ENCODE data around the gene SSX2IP.

The SSX2IP gene

GRCh38 chr1:84708031-84708430, 17.8 kb upstream of the SSX2IP start:
- no peak for DNase-seq

- no peak for DNase-seq
Observed at GRCh38 chr1:84705513-84705912, 15.3 kb upstream of the SSX2IP start.

- no peak for DNase-seq
Observed at GRCh38 chr1:84704872-84705417, 14.7 kb upstream of the SSX2IP start.

GRCh38 chr1:84703431-84703830, 13.2 kb upstream of the SSX2IP start:
- no peak for DNase-seq

- no peak for DNase-seq
Observed at GRCh38 chr1:84702143-84702542, 11.9 kb upstream of the SSX2IP start.

- DNase-seq: no peak
Observed at GRCh38 chr1:84701376-84701775, 11.1 kb upstream of the SSX2IP start.

GRCh38 chr1:84700070-84700469, 9.8 kb upstream of the SSX2IP start:
- DNase-seq: no peak

- no peak for DNase-seq
Observed at GRCh38 chr1:84698151-84699110, 8.2 kb upstream of the SSX2IP start.

GRCh38 chr1:84693785-84694184, 3.5 kb upstream of the SSX2IP start:
- no peak for DNase-seq

GRCh38 chr1:84693005-84693404, 2.7 kb upstream of the SSX2IP start:
- DNase-seq: no peak

- no peak for DNase-seq
Observed at GRCh38 chr1:84692391-84692790, 2.1 kb upstream of the SSX2IP start.

GRCh38 chr1:84691122-84691783, 992 bp upstream of the SSX2IP start:
- no peak for DNase-seq

- DNase-seq: peak; percentile 41
Observed at GRCh38 chr1:84689514-84690396, 506 bp downstream of the SSX2IP start.

- DNase-seq: no peak
Observed at GRCh38 chr1:84688463-84689061, 1.7 kb downstream of the SSX2IP start.

GRCh38 chr1:84687714-84688462, 2.4 kb downstream of the SSX2IP start:
- no peak for DNase-seq

GRCh38 chr1:84686223-84686622, 4.0 kb downstream of the SSX2IP start:
- DNase-seq: no peak

- no peak for DNase-seq
Observed at GRCh38 chr1:84683508-84683907, 6.8 kb downstream of the SSX2IP start.

- no peak for DNase-seq
Observed at GRCh38 chr1:84682047-84682446, 8.2 kb downstream of the SSX2IP start.

GRCh38 chr1:84677415-84678099, 12.7 kb downstream of the SSX2IP start:
- no peak for DNase-seq

GRCh38 chr1:84675631-84676030, 14.6 kb downstream of the SSX2IP start:
- DNase-seq: no peak

- no peak for DNase-seq
Observed at GRCh38 chr1:84675106-84675505, 15.2 kb downstream of the SSX2IP start.
